Measurements from ENCODE around the gene BCAR3. TPM values are rescaled to one million over a fixed set of nuclear protein-coding genes. Genes with fewer than 3 reads are reported as not detected.

The BCAR3 gene
- total and polyA plus RNA-seq, 2 donors from 2014 or later = 25.4 to 28.4 TPM

DNA sequence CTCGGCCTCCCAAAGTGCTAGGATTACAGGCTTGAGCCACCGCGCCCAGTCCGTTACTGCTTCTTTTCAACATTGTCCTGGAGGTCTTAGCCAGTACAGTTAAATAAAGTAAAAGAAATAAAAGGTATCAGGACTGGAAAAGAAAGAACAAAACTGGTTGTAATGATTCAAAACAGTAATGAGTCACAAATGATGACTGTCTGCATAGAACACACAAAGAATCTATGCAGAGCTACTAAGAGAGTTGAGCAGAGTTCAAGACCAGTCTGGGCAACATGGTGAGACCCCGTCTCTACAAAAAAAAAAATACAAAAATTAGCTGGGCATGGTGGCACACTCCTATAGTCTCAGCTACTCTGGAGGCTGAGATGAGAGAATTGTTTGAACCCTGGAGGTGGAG lies 23.4 kb downstream of the BCAR3 start:
- TF ChIP-seq, protein P1, sequence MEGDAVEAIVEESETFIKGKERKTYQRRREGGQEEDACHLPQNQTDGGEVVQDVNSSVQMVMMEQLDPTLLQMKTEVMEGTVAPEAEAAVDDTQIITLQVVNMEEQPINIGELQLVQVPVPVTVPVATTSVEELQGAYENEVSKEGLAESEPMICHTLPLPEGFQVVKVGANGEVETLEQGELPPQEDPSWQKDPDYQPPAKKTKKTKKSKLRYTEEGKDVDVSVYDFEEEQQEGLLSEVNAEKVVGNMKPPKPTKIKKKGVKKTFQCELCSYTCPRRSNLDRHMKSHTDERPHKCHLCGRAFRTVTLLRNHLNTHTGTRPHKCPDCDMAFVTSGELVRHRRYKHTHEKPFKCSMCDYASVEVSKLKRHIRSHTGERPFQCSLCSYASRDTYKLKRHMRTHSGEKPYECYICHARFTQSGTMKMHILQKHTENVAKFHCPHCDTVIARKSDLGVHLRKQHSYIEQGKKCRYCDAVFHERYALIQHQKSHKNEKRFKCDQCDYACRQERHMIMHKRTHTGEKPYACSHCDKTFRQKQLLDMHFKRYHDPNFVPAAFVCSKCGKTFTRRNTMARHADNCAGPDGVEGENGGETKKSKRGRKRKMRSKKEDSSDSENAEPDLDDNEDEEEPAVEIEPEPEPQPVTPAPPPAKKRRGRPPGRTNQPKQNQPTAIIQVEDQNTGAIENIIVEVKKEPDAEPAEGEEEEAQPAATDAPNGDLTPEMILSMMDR (IDR thresholded peaks at IDR 0.05; ENCODE audit: borderline replicate concordance, extremely low read depth, insufficient read depth) = no peak
- H3K27me3 ChIP-seq (ENCODE audit: control insufficient read depth, insufficient read depth, low read length) = no peaks in the 10 kb centered on the region
- no peak overlapping the region for H3K27ac ChIP-seq (ENCODE audit: low read depth in 2 of 2, low read length in 2 of 2)
- H3K4me3 ChIP-seq (ENCODE audit: low read length in 3 of 3) = no peak overlapping the region
- intact Hi-C loops (cut with DNase I) = no loop called here
- FAIRE-seq (no peak), DNase-seq (no peak)
- no peak overlapping the region for H3K9ac ChIP-seq (ENCODE audit: low read length in 3 of 3)
- H3K9me3 ChIP-seq (ENCODE audit: control insufficient read depth in 2 of 3, insufficient read depth in 1 of 3, low read length in 3 of 3) = no peaks in the 10 kb centered on the region
- H3K4me1 ChIP-seq (ENCODE audit: control insufficient read depth in 2 of 3, insufficient read depth in 2 of 3, low read depth in 1 of 3, low read length in 3 of 3) = peaks cover 0 to 7% (median 0%) of the 10 kb centered on the region in 3 donors
- H3K36me3 ChIP-seq (ENCODE audit: control insufficient read depth in 2 of 3, insufficient read depth in 3 of 3, low read length in 3 of 3) = no peaks in the 10 kb centered on the region

DNA sequence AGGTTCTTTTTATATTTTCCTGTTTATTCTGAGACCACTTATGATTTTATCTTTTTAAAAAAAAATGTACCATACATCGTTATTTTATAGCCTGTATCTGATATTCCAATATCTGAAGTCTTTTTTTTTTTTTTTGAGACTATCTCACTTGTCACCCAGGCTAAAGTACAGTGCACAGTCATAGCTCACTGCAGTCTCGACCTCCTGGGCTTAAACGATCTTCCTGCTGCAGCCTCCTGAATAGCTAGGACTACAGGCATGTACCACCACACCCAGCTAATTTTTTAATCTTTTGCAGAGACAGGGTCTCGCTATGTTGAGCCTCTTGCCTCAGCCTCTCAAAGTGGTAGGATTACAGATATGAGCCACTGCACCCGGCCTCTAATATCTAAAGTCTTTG lies 25.1 kb downstream of the BCAR3 start:
- H3K9me3 ChIP-seq (ENCODE audit: control insufficient read depth in 2 of 3, insufficient read depth in 1 of 3, low read length in 3 of 3) = no peaks in the 10 kb centered on the region
- no peak overlapping the region for H3K27ac ChIP-seq (ENCODE audit: low read depth in 2 of 2, low read length in 2 of 2)
- DNase-seq = no peak
- FAIRE-seq = no peak
- no peaks in the 10 kb centered on the region for H3K36me3 ChIP-seq (ENCODE audit: control insufficient read depth in 2 of 3, insufficient read depth in 3 of 3, low read length in 3 of 3)
- intact Hi-C loops (cut with DNase I) = no loop called here
- H3K27me3 ChIP-seq (ENCODE audit: control insufficient read depth, insufficient read depth, low read length) = no peaks in the 10 kb centered on the region
- no peak overlapping the region for H3K4me3 ChIP-seq (ENCODE audit: low read length in 3 of 3)
- TF ChIP-seq, protein P1 (IDR thresholded peaks at IDR 0.05; ENCODE audit: borderline replicate concordance, extremely low read depth, insufficient read depth) = no peak
- H3K4me1 ChIP-seq (ENCODE audit: control insufficient read depth in 2 of 3, insufficient read depth in 2 of 3, low read depth in 1 of 3, low read length in 3 of 3) = no peaks in the 10 kb centered on the region
- no peak overlapping the region for H3K9ac ChIP-seq (ENCODE audit: low read length in 3 of 3)

DNA sequence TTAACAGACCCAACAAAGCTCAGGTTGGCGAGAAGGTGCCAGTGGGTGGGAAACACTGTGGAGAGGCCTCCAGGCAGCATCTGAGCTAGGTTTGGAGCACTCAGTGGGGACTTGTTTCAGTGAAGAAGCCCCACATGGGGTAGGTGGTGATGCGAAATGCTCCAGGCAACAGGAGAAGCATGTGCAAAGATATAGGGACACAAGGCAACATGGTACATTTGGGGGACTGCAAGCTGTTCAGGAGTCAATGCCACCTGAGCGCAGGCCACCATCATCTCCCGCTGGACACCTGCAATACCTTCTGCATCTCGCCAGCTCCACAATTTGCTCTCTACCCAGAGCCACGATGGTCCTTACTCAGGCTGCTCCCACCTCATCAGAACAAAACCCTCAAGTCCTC lies 28.0 kb downstream of the BCAR3 start:
- no peaks in the 10 kb centered on the region for H3K4me1 ChIP-seq (ENCODE audit: control insufficient read depth in 2 of 3, insufficient read depth in 2 of 3, low read depth in 1 of 3, low read length in 3 of 3)
- H3K4me3 ChIP-seq (ENCODE audit: low read length in 3 of 3) = no peak overlapping the region
- no peaks in the 10 kb centered on the region for H3K9me3 ChIP-seq (ENCODE audit: control insufficient read depth in 2 of 3, insufficient read depth in 1 of 3, low read length in 3 of 3)
- DNase-seq = no peak
- intact Hi-C loops (cut with DNase I) = no loop called here
- no peaks in the 10 kb centered on the region for H3K27me3 ChIP-seq (ENCODE audit: control insufficient read depth, insufficient read depth, low read length)
- FAIRE-seq = no peak
- no peak overlapping the region for H3K9ac ChIP-seq (ENCODE audit: low read length in 3 of 3)
- no peaks in the 10 kb centered on the region for H3K36me3 ChIP-seq (ENCODE audit: control insufficient read depth in 2 of 3, insufficient read depth in 3 of 3, low read length in 3 of 3)
- TF ChIP-seq, protein P1 (IDR thresholded peaks at IDR 0.05; ENCODE audit: borderline replicate concordance, extremely low read depth, insufficient read depth) = no peak
- no peak overlapping the region for H3K27ac ChIP-seq (ENCODE audit: low read depth in 2 of 2, low read length in 2 of 2)

DNA sequence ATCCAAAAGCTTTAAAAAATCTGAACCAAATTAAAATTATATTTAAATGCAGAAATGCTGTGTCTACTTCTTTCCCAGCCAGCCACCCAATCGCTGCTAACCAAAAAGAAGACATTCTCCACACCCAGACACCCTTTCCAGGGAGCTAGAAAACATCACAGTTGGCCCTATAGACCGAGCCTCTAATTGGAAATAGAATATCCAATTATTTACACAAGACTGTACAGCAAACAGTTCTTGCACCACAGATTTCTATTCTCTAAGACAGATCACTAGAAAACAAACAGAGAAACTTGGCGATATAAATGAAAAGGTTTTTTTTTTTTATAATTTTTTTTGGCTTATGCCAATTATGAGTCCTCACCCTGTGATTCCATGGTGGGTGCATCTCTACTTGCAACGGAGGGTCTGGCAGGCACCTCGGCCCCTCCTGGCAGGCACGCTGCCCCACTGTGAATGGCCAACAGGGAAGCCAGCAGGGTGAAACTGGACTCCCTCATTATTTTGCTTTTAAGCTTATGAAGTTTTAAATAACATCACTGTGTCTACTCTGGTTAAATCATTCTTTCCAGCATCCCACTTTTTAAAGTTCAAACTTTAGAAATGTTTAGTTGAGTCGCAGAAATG lies 29.2 kb downstream of the BCAR3 start:
- Histone ChIP-seq H3K27me3 (ENCODE audit: control insufficient read depth, insufficient read depth, low read length) (no peaks in the 10 kb centered on the region), H3K4me3 (ENCODE audit: low read length in 3 of 3) (no peak overlapping the region), H3K9me3 (ENCODE audit: control insufficient read depth in 2 of 3, insufficient read depth in 1 of 3, low read length in 3 of 3) (no peaks in the 10 kb centered on the region), H3K27ac (ENCODE audit: low read depth in 2 of 2, low read length in 2 of 2) (no peak overlapping the region), H3K9ac (ENCODE audit: low read length in 3 of 3) (no peak overlapping the region), H3K4me1 (ENCODE audit: control insufficient read depth in 2 of 3, insufficient read depth in 2 of 3, low read depth in 1 of 3, low read length in 3 of 3) (no peaks in the 10 kb centered on the region), H3K36me3 (ENCODE audit: control insufficient read depth in 2 of 3, insufficient read depth in 3 of 3, low read length in 3 of 3) (no peaks in the 10 kb centered on the region)
- TF ChIP-seq, protein P1 (IDR thresholded peaks at IDR 0.05; ENCODE audit: borderline replicate concordance, extremely low read depth, insufficient read depth) = no peak
- FAIRE-seq = no peak
- DNase-seq = no peak
- intact Hi-C loops (cut with DNase I) = no loop called here

All from kidney (tissue), 14 donors.